Measurements from ENCODE around the gene DAND5. TPM values are rescaled to one million over a fixed set of nuclear protein-coding genes. Genes with fewer than 3 reads are reported as not detected.
A peak's percentile ranks its signal among the peaks of the same experiment; 100 is the strongest.

Gene DAND5
- polyA plus RNA-seq, 1 experiment = not detected

DNA sequence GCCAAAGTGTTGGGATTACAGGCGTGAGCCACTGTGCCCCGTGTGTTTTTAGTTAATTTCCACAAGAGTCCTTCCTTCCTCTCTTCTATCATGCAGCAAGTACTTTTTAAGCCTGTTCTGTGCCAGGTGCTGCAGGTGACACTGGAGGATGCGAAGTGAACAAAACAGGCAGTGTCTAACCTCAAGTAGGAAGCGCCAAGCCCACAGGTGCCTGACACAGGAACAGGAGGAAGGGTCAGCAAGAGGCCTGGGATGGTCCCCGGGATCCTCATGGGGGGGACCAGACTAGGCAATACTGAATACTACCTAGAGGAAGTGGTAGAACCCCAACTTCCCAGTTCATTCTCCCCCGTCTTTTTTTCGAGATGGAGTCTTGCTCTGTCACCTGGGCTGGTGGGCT, 32.8 kb upstream of the DAND5 start:
- DNase-seq (ENCODE audit: low read depth) = no peak
- H3K27me3 ChIP-seq (ENCODE audit: control insufficient read depth, insufficient read depth, low read length) = no peaks in the 10 kb centered on the region
- H3K4me3 ChIP-seq (ENCODE audit: low read depth, low read length) = no peak overlapping the region
- POLR2A ChIA-PET = no interaction called here
- peaks cover 12% of the 10 kb centered on the region for H3K36me3 ChIP-seq (ENCODE audit: control insufficient read depth, insufficient read depth, low read length)
- CTCF ChIA-PET = no interaction called here
- TF ChIP-seq, protein P1, sequence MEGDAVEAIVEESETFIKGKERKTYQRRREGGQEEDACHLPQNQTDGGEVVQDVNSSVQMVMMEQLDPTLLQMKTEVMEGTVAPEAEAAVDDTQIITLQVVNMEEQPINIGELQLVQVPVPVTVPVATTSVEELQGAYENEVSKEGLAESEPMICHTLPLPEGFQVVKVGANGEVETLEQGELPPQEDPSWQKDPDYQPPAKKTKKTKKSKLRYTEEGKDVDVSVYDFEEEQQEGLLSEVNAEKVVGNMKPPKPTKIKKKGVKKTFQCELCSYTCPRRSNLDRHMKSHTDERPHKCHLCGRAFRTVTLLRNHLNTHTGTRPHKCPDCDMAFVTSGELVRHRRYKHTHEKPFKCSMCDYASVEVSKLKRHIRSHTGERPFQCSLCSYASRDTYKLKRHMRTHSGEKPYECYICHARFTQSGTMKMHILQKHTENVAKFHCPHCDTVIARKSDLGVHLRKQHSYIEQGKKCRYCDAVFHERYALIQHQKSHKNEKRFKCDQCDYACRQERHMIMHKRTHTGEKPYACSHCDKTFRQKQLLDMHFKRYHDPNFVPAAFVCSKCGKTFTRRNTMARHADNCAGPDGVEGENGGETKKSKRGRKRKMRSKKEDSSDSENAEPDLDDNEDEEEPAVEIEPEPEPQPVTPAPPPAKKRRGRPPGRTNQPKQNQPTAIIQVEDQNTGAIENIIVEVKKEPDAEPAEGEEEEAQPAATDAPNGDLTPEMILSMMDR (IDR thresholded peaks at IDR 0.05; ENCODE audit: insufficient read depth, low read depth, low read length) = no peak

DNA sequence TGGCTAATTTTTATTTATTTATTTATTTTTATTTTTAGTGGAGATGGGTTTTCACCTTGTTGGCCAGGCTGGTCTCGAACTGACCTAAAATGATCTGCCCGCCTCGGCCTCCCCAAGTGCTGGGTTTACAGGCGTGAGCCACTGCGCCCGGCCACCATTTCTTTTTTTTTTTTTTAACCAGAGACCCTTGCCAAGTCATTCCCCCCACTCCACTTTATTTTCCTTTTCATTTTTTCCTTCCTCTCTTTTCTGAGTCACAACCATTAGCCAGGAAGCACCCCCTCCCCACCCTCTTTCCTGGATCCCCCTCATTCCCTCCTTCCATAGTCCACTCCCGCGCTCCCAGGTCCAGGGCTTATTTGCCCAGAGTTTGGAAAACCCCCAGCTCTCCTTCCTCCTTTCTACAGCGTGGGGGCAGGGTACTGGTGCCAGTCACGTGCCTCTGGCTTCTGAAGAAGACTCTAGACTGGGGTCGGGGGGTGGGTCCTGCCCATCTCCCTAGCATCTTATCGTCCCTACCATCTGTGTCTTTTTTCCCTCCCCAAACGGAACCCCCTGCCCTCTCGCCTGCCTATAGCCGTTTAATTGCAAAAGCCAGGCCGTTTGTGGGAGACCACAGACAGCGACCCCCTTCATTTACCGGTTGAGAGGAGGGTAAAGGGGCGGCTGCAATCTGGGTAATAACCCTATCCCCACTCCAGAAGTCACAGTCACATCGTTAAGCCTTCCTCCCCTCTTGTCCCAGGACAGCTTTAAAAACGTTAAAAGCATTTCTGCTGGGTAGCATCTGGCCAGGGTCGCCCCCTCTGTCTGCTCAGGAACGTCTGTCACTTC, 32.1 kb upstream of the DAND5 start:
- POLR2A ChIA-PET = interaction anchor here (0.6 kb wide), 1 partner anchor 117 kb away, joined by 3 read pairs; no protein-coding TSS in a partner anchor
- CTCF ChIA-PET = interaction anchor here (1.3 kb wide), 1 partner anchor 28 kb away, joined by 8 read pairs; no protein-coding TSS in a partner anchor
- no peak for DNase-seq (ENCODE audit: low read depth)

DNA sequence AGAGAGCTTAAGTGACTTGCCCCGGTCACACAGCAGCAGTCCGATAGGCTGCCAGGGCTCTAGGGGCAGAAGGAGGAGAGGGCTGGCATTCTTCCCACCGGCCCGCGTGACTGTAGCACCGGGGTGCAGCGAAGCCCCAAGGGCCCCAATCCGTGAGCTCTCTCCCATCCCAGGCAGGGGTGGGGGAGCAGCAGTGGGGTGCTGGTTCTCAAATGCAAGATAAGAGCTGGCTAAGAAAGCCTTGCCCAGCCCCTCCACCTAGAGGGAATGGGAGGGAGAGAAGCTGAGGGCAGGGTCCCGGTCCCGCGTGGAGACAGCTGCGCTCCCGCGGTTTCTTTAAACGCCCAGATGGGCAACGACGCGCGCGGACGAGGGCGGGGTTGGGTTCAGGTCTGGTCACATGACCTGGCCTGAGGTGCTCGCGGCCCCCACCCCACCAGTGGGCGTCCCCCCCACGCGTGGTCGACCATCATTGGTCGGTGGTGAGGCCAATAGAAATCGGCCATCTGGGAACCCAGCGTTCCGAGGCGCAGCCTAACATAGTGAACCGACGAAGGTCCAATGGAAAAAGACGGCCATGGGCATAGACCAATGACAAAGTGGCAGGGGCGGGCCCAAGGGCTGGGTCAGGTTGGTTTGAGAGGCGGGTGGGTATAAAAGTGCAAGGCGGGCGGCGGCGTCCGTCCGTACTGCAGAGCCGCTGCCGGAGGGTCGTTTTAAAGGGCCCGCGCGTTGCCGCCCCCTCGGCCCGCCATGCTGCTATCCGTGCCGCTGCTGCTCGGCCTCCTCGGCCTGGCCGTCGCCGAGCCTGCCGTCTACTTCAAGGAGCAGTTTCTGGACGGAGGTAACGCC, 31.2 kb upstream of the DAND5 start, which contains the start of gene CALR:
Gene CALR, plus strand, starts transcription at position 683 of the 852 bp plus-strand sequence. Its CDS starts 71 bp downstream, at position 754.
- H3K4me3 ChIP-seq (ENCODE audit: low read depth, low read length) = peak within 1 kb of the TSS; percentile 92
- no peaks in the 10 kb centered on the region for H3K27me3 ChIP-seq (ENCODE audit: control insufficient read depth, insufficient read depth, low read length)
- POLR2A ChIA-PET = interaction anchor here (0.6 kb wide), 1 partner anchor 116 kb away, joined by 3 read pairs; no protein-coding TSS in a partner anchor
- peak; percentile 94 for DNase-seq (ENCODE audit: low read depth)
- peaks cover 19% of the 10 kb centered on the region for H3K36me3 ChIP-seq (ENCODE audit: control insufficient read depth, insufficient read depth, low read length)
- TF ChIP-seq, protein P1 (IDR thresholded peaks at IDR 0.05; ENCODE audit: insufficient read depth, low read depth, low read length) = no peak
- CTCF ChIA-PET = interaction anchor here (1.3 kb wide), 1 partner anchor 27 kb away, joined by 8 read pairs; no protein-coding TSS in a partner anchor

More for the DNA sequence above, 32.1 kb upstream of the DAND5 start:
- Histone ChIP-seq H3K27me3 (ENCODE audit: control insufficient read depth, insufficient read depth, low read length) (no peaks in the 10 kb centered on the region), H3K36me3 (ENCODE audit: control insufficient read depth, insufficient read depth, low read length) (peaks cover 16% of the 10 kb centered on the region), H3K4me3 (ENCODE audit: low read depth, low read length) (peak overlapping the region; percentile 49)
- TF ChIP-seq, protein P1 (IDR thresholded peaks at IDR 0.05; ENCODE audit: insufficient read depth, low read depth, low read length) = no peak

DNA sequence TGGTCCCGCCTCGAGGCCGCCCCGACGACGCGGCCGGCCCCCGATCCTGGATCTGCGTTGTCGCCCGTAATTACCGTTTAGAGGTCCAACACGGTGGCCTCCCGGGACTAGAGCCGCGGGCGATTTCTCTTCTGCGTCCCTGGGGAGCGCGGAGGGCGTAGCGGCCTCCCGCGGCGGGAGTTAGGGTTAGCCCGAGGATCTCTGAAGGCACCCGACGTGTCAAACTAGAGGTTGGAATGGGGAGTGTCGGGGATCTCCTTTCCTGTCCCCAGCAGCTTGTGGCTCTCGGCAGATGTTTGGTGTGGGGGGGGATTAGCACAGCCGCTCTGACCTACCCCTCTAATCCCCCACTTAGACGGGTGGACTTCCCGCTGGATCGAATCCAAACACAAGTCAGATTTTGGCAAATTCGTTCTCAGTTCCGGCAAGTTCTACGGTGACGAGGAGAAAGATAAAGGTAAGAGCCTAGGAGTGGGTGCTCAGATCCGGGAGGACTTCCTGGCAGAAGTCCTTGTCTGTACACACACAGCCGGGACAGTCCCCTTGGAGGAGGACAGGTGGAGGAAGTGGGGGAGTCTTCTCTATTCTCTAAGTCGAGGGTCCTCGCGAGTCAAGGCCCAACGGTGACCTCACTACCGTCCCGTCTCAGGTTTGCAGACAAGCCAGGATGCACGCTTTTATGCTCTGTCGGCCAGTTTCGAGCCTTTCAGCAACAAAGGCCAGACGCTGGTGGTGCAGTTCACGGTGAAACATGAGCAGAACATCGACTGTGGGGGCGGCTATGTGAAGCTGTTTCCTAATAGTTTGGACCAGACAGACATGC, 30.4 kb upstream of the DAND5 start:
- POLR2A ChIA-PET = no interaction called here
- H3K36me3 ChIP-seq (ENCODE audit: control insufficient read depth, insufficient read depth, low read length) = peaks cover 26% of the 10 kb centered on the region

More for the DNA sequence above, 30.4 kb upstream of the DAND5 start:
- Histone ChIP-seq H3K27me3 (ENCODE audit: control insufficient read depth, insufficient read depth, low read length) (no peaks in the 10 kb centered on the region), H3K4me3 (ENCODE audit: low read depth, low read length) (peak overlapping the region; percentile 92)
- no peak for DNase-seq (ENCODE audit: low read depth)
- CTCF ChIA-PET = interaction anchor here (0.8 kb wide), 1 partner anchor 26 kb away, joined by 5 read pairs; no protein-coding TSS in a partner anchor
- TF ChIP-seq, protein P1 (IDR thresholded peaks at IDR 0.05; ENCODE audit: insufficient read depth, low read depth, low read length) = peak; percentile 43

Data from BJ (cell line).